HepG2 (cell line): ENCODE results near the gene EBF4. TPM values are rescaled to one million over a fixed set of nuclear protein-coding genes. Genes with fewer than 3 reads are reported as not detected.

ENCODE experiments used
- JUND ChIP-seq: sonication (generic); formaldehyde crosslinking; IDR thresholded peaks from 2 replicates; pipeline ENCODE4 v1.8.0; 2022; ENCODE audit warnings: mild to moderate bottlenecking, missing genetic modification reagents
- NCOA2 ChIP-seq: sonication (generic); formaldehyde crosslinking; IDR thresholded peaks from 2 replicates; pipeline ENCODE4 v1.8.0; 2022; ENCODE audit warnings: inconsistent platforms
- PLSCR1 ChIP-seq: sonication (generic); formaldehyde crosslinking; IDR thresholded peaks from 2 replicates; pipeline ENCODE4 v1.5.0; 2020; ENCODE audit warnings: missing genetic modification reagents, mild to moderate bottlenecking, borderline replicate concordance
- SNRNP70 ChIP-seq: fragments of 200-400 bp; formaldehyde crosslinking; IDR thresholded peaks from 2 replicates; pipeline ENCODE4 v1.6.1; 2017; ENCODE audit warnings: mild to moderate bottlenecking, low read depth, low read length, moderate library complexity
- TCF7L2 ChIP-seq: IDR thresholded peaks from 2 replicates; pipeline ENCODE4 v1.6.1; 2011; ENCODE audit warnings: mild to moderate bottlenecking, low read depth, low read length, moderate library complexity
- UBTF ChIP-seq: sonication (generic); formaldehyde crosslinking; IDR thresholded peaks from 2 replicates; pipeline ENCODE4 v1.4.0; 2020; ENCODE audit warnings: mild to moderate bottlenecking, missing genetic modification reagents
- ZBTB37 ChIP-seq: sonication (generic); formaldehyde crosslinking; IDR thresholded peaks from 2 replicates; pipeline ENCODE4 v1.4.0; 2020; ENCODE audit warnings: mild to moderate bottlenecking, missing genetic modification reagents
- ZBTB7A ChIP-seq: sonication (generic); formaldehyde crosslinking; IDR thresholded peaks from 2 replicates; pipeline ENCODE4 v1.8.0; 2022; ENCODE audit warnings: mild to moderate bottlenecking, missing genetic modification reagents
- ZNF432 ChIP-seq: sonication (generic); formaldehyde crosslinking; IDR thresholded peaks from 2 replicates; pipeline ENCODE4 v1.5.0; 2020; ENCODE audit warnings: missing genetic modification reagents, mild to moderate bottlenecking, borderline replicate concordance
- ZNF543 ChIP-seq: sonication (generic); formaldehyde crosslinking; IDR thresholded peaks from 2 replicates; pipeline ENCODE4 v1.4.0; 2020; ENCODE audit warnings: mild to moderate bottlenecking, missing genetic modification reagents
- ZNF574 ChIP-seq: sonication (generic); formaldehyde crosslinking; IDR thresholded peaks from 2 replicates; pipeline ENCODE4 v1.4.0; 2020; ENCODE audit warnings: missing genetic modification reagents
- ZNF639 ChIP-seq: conservative IDR thresholded peaks from 2 replicates; pipeline ENCODE4 v1.6.1; 2018; ENCODE audit warnings: missing genetic modification reagents
- polyA plus RNA-seq, 8 experiments: library from polyadenylated mRNA; depleted of rRNA in 3 of 8; stranded (reverse) in 7 of 8; unstranded in 1 of 8; fragments of >200 nt; fragmentation: Illumina TruSeq in 4 of 8; extraction: Trizol in 4 of 8; gene quantifications; 2 replicates each; pipeline versions ENCODE4 v1.2.1 to v1.2.3, GENCODE V29; 2011 to 2016; ENCODE audit warnings: low read depth in 4 of 8, missing spikeins in 1 of 8, mixed read lengths in 1 of 8; ENCODE audit not compliant: insufficient read depth in 1 of 8
- total RNA-seq, 5 experiments: library from RNA; depleted of rRNA; stranded (reverse); fragments of >200 nt; fragmentation: Illumina TruSeq; extraction: Trizol; gene quantifications; 2 replicates each; pipeline ENCODE4 v1.2.3, GENCODE V29; 2016; ENCODE audit warnings: low read depth in 1 of 5
- TF ChIP-seq, protein P1 (sequence below): sonication (generic); formaldehyde crosslinking; IDR thresholded peaks from 2 replicates; pipeline ENCODE4 v1.8.0; 2022; ENCODE audit warnings: missing genetic modification reagents, mild to moderate bottlenecking, borderline replicate concordance

The EBF4 gene
- total and polyA plus RNA-seq, 2 of the 13 experiments (the other 11 are each of a cell fraction or from before 2014, with no cell fraction given): 0.84 to 2.2 TPM

GRCh38 chr20:2663887-2664719 lies 28.5 kb upstream of the EBF4 start, which contains the start of gene IDH3B (continued):
- TF ChIP-seq ZBTB37 (CRISPR knock-in tag): 0 out of 2 replicates have a peak, but pooled peaks have one; percentile 25
- TF ChIP-seq UBTF (CRISPR knock-in tag): peak; percentile 81; the same call in 1 of the 2 replicates
- peak; percentile 85 for TF ChIP-seq ZNF639 (CRISPR knock-in tag)
- no peak for TF ChIP-seq SNRNP70
- TF ChIP-seq JUND: peak; percentile 69; the same call in 1 of the 2 replicates
- no peak for TF ChIP-seq ZNF432 (CRISPR knock-in tag)
- TF ChIP-seq ZBTB7A (CRISPR knock-in tag): peak; percentile 42; the same call in 1 of the 2 replicates
- TF ChIP-seq NCOA2: peak; percentile 74
- peak; percentile 98 for TF ChIP-seq ZNF574 (CRISPR knock-in tag)
- TF ChIP-seq, protein P1, sequence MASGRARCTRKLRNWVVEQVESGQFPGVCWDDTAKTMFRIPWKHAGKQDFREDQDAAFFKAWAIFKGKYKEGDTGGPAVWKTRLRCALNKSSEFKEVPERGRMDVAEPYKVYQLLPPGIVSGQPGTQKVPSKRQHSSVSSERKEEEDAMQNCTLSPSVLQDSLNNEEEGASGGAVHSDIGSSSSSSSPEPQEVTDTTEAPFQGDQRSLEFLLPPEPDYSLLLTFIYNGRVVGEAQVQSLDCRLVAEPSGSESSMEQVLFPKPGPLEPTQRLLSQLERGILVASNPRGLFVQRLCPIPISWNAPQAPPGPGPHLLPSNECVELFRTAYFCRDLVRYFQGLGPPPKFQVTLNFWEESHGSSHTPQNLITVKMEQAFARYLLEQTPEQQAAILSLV (CRISPR knock-in tag): peak; percentile 92
- TF ChIP-seq TCF7L2: no peak
- no peak for TF ChIP-seq PLSCR1 (CRISPR knock-in tag)
- no peak; the same call in 1 of the 2 replicates for TF ChIP-seq ZNF543 (CRISPR knock-in tag)
